SK-N-SH treated with all-trans-retinoic acid at 6 μM for 48 hours (cell line): ENCODE results near the gene ABCF3.

Experiments
- ARNTL ChIP-seq: fragments of 450-650 bp; formaldehyde crosslinking; IDR thresholded peaks from 2 replicates; pipeline ENCODE4 v1.5.0; 2020; ENCODE audit warnings: low read depth, mild to moderate bottlenecking, moderate library complexity, borderline replicate concordance
- BACH2 ChIP-seq: fragments of 250-450 bp; sonication (Bioruptor Pico); IDR thresholded peaks from 2 replicates; pipeline ENCODE4 v1.9.0; 2021; ENCODE audit warnings: mild to moderate bottlenecking, borderline replicate concordance
- PPARA ChIP-seq: fragments of 250-450 bp; sonication (Bioruptor Pico); IDR thresholded peaks from 2 replicates; pipeline ENCODE4 v1.5.0; 2020; ENCODE audit warnings: mild to moderate bottlenecking, borderline replicate concordance
- RARB ChIP-seq: fragments of 250-450 bp; sonication (Bioruptor Pico); IDR thresholded peaks from 2 replicates; pipeline ENCODE4 v1.8.0; 2021; ENCODE audit warnings: mild to moderate bottlenecking, moderate library complexity
- TCF4 ChIP-seq: fragments of 250-450 bp; sonication (Bioruptor Pico); IDR thresholded peaks from 2 replicates; pipeline ENCODE4 v1.8.0; 2021; ENCODE audit warnings: mild to moderate bottlenecking, moderate library complexity, borderline replicate concordance
- ZFP3 ChIP-seq: fragments of 250-450 bp; sonication (Bioruptor Pico); IDR thresholded peaks from 2 replicates; pipeline ENCODE4 v1.5.0; 2020; ENCODE audit warnings: mild to moderate bottlenecking, moderate library complexity

GRCh38 chr3:184209146-184209923 lies 23.3 kb downstream of the ABCF3 start:
- TF ChIP-seq RARB (CRISPR knock-in tag) (no peak), TCF4 (CRISPR knock-in tag) (no peak), ZFP3 (CRISPR knock-in tag) (no peak), ARNTL (CRISPR knock-in tag) (no peak), PPARA (no peak), BACH2 (CRISPR knock-in tag) (no peak)
